Tibial artery (tissue), 4 donors: ENCODE results near the gene PEX10.

Source experiments
- DNase-seq, 2 donors: peaks; one replicate each; pipeline ENCODE4 v3.0.0-alpha.2; 2019
- H3K27ac ChIP-seq, 2 donors: fragments of 200-600 bp; sonication (generic) in 1 of 2; 1 replicate in 1 of 2; 2 replicates in 1 of 2; pipeline ENCODE4 v1.5.1; 2018 to 2019; ENCODE audit warnings: mild to moderate bottlenecking in 1 of 2
- H3K27me3 ChIP-seq, 2 donors: fragments of 200-600 bp; sonication (generic) in 1 of 2; one replicate each; pipeline versions ENCODE4 v1.5.1 to v1.6.0; 2016 to 2019
- H3K36me3 ChIP-seq, 3 donors: fragments of 200-600 bp; sonication (generic) in 2 of 3; one replicate each; pipeline ENCODE4 v1.5.1; 2016 to 2019; ENCODE audit warnings: mild to moderate bottlenecking in 2 of 3
- H3K4me1 ChIP-seq, 4 donors: fragments of 200-600 bp; sonication (generic) in 2 of 4; 1 replicate in 3 of 4; 2 replicates in 1 of 4; pipeline ENCODE4 v1.5.1; 2016 to 2019
- H3K4me3 ChIP-seq, 2 donors: fragments of 200-600 bp; sonication (generic) in 1 of 2; 1 replicate in 1 of 2; 2 replicates in 1 of 2; pipeline ENCODE4 v1.5.1; 2018 to 2019; ENCODE audit warnings: mild to moderate bottlenecking in 2 of 2
- H3K9me3 ChIP-seq, 3 donors: fragments of 200-600 bp; sonication (generic) in 1 of 3; one replicate each; pipeline ENCODE4 v1.5.1; 2016 to 2019
- intact Hi-C: fragments of 100-400 bp; cut with DNase I; formaldehyde crosslinking; loops from one replicate; pipeline ENCODE4 v1.15.0; 2023; ENCODE audit warnings: low total_unique reads
- TF ChIP-seq, protein P1 (sequence below), 2 experiments: fragments of 200-600 bp in 1 of 2; fragments of 450-650 bp in 1 of 2; IDR thresholded peaks; one replicate each; pipeline ENCODE4 v1.5.1; 2017 to 2019; ENCODE audit warnings: antibody characterized with exemption in 2 of 2, mild to moderate bottlenecking in 1 of 2, moderate library complexity in 1 of 2

PEX10 gene

DNA sequence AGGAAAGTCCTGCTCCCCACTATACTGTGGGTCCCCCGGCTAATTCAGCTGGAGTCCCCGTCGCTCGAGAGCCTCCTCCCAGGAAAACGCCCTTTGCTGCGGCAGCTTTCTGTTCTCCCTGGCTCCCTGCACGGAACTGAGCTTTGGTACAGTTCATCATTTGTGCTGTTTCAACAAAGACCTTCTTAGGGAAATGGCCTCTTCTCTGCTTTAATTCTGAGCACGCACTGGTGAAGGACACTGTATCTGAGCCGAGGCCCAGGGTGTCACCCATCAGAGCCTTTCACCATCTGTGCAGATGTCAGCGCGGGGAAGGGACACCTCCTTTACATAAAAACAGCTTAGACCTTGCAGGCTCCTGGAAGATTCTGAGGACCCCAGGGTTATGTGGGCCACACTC is 13.5 kb upstream of the PEX10 start:
- TF ChIP-seq, protein P1, sequence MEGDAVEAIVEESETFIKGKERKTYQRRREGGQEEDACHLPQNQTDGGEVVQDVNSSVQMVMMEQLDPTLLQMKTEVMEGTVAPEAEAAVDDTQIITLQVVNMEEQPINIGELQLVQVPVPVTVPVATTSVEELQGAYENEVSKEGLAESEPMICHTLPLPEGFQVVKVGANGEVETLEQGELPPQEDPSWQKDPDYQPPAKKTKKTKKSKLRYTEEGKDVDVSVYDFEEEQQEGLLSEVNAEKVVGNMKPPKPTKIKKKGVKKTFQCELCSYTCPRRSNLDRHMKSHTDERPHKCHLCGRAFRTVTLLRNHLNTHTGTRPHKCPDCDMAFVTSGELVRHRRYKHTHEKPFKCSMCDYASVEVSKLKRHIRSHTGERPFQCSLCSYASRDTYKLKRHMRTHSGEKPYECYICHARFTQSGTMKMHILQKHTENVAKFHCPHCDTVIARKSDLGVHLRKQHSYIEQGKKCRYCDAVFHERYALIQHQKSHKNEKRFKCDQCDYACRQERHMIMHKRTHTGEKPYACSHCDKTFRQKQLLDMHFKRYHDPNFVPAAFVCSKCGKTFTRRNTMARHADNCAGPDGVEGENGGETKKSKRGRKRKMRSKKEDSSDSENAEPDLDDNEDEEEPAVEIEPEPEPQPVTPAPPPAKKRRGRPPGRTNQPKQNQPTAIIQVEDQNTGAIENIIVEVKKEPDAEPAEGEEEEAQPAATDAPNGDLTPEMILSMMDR (IDR thresholded peaks at IDR 0.05) = no peak
- no peak overlapping the region for H3K27ac ChIP-seq
- peaks cover 0 to 21% (median 15%) of the 10 kb centered on the region in 3 donors for H3K9me3 ChIP-seq
- H3K27me3 ChIP-seq = peaks cover 0 to 63% of the 10 kb centered on the region in 2 donors
- H3K4me3 ChIP-seq = no peak overlapping the region
- H3K4me1 ChIP-seq = no peaks in the 10 kb centered on the region
- intact Hi-C loops = no loop called here
- DNase-seq = no peak
- no peaks in the 10 kb centered on the region for H3K36me3 ChIP-seq

DNA sequence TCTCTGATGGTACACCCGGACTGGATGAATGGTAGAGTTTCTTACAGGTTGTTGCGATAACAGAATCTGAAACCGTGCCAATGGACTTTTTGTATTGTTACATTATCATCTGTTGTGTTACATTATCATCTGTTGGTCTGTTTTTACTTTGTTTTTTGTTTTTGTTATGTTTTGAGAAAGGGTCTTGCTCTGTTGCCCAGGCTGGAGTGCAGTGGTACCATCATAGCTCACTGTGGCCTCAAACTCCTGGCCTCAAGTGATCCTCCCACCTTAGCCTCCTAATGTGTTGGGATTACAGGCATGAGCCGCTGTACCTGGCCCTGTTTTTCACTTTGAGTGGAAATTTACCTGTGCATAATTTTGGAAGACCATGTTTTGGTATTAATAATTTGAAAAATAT is 10.2 kb upstream of the PEX10 start:
- DNase-seq = no peak
- TF ChIP-seq, protein P1 (IDR thresholded peaks at IDR 0.05) = no peak
- no peak overlapping the region for H3K4me3 ChIP-seq
- H3K27ac ChIP-seq = no peak overlapping the region
- peaks cover 0 to 9% (median 8%) of the 10 kb centered on the region in 3 donors for H3K9me3 ChIP-seq
- intact Hi-C loops = no loop called here
- H3K27me3 ChIP-seq = peaks cover 0 to 62% of the 10 kb centered on the region in 2 donors
- no peaks in the 10 kb centered on the region for H3K4me1 ChIP-seq
- H3K36me3 ChIP-seq = no peaks in the 10 kb centered on the region

DNA sequence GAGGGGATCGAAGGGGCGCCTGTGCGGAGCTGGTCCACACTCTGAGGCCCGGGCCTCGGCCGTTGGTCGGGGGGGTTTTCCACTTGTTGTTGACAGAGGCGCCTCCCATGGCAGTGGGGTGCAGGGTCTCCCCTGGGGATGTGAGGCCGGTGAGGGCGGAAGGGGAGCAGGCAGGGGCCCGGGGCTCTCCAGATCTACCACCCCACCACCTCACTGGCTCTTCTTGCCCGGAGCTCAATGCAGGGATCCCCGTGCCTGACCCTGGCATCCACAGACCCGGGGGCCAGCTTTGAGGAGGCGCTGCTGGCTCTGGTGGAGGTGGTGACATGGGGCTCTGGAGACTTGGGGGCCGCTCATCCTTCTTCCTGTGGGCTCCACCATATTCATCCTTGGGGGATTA is 7.1 kb upstream of the PEX10 start:
- peaks cover 0 to 66% of the 10 kb centered on the region in 2 donors for H3K27me3 ChIP-seq

DNA sequence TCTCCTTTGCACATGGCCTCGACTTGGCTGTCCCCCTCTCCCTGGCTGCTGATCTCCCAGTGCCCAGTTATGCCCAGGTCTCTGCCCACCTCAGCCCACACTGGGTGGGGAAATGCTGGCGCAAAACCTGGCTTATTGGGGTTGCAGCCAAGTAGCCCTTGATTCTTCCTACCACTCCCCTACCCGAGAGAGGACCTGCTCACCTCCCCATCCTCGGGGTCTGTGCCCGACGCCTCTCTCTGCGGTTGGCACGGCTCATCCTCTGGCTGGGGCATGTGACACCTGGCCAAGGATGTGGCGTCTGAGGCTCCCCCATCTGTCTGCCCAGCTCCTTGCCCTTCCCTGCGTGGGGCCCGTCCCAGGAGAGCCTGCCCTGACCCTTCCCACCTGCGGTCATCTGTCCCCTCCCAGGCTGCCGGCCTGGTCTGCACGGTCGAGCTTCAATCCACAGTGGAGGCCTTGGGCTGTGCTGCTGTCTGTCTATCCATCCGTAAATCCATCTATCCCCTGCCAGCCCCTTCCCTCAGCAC is 6.5 kb upstream of the PEX10 start:
- TF ChIP-seq, protein P1 (IDR thresholded peaks at IDR 0.05) = no peak
- no peak overlapping the region for H3K4me3 ChIP-seq
- peaks cover 0 to 66% of the 10 kb centered on the region in 2 donors for H3K27me3 ChIP-seq
- peaks cover 0 to 8% (median 8%) of the 10 kb centered on the region in 3 donors for H3K9me3 ChIP-seq
- H3K4me1 ChIP-seq = peaks cover 0 to 19% (median 8%) of the 10 kb centered on the region in 4 donors
- no peak overlapping the region for H3K27ac ChIP-seq
- no peaks in the 10 kb centered on the region for H3K36me3 ChIP-seq
- intact Hi-C loops = loop anchor here (5.0 to 10.0 kb wide), 2 partner anchors 166 to 1468 kb away; partner anchors contain the start of gene PRXL2B
- no peak for DNase-seq

More for the DNA sequence above, 7.1 kb upstream of the PEX10 start:
- DNase-seq = no peak
- Histone ChIP-seq H3K4me3 (no peak overlapping the region), H3K27ac (no peak overlapping the region), H3K4me1 (peaks cover 0 to 14% (median 3%) of the 10 kb centered on the region in 4 donors), H3K9me3 (peaks cover 0 to 9% (median 8%) of the 10 kb centered on the region in 3 donors), H3K36me3 (no peaks in the 10 kb centered on the region)
- intact Hi-C loops = loop anchor here (5.0 to 10.0 kb wide), 2 partner anchors 165 to 1468 kb away; partner anchors contain the start of gene PRXL2B
- TF ChIP-seq, protein P1 (IDR thresholded peaks at IDR 0.05) = no peak

GRCh38 chr1:2417833-2418225 is 5.5 kb upstream of the PEX10 start:
- no peak overlapping the region for H3K27ac ChIP-seq
- intact Hi-C loops = loop anchor here (5.0 to 10.0 kb wide), 2 partner anchors 167 to 1469 kb away; partner anchors contain the start of gene PRXL2B
- no peaks in the 10 kb centered on the region for H3K9me3 ChIP-seq
- DNase-seq = no peak
- TF ChIP-seq, protein P1 (IDR thresholded peaks at IDR 0.05) = no peak
- no peak overlapping the region for H3K4me3 ChIP-seq
- peaks cover 0 to 29% (median 18%) of the 10 kb centered on the region in 4 donors for H3K4me1 ChIP-seq
- no peaks in the 10 kb centered on the region for H3K36me3 ChIP-seq
- peaks cover 0 to 62% of the 10 kb centered on the region in 2 donors for H3K27me3 ChIP-seq
